WTC11 (cell line): ENCODE measurements around the gene COPA.

Experiments used
- CREB1 ChIP-seq: sonication (generic); formaldehyde crosslinking; IDR thresholded peaks from 2 replicates; pipeline ENCODE4 v1.8.0; 2023; ENCODE audit warnings: mild to moderate bottlenecking, missing genetic modification reagents
- ZNF121 ChIP-seq: sonication (generic); formaldehyde crosslinking; IDR thresholded peaks from 2 replicates; pipeline ENCODE4 v1.8.0; 2023; ENCODE audit warnings: missing genetic modification reagents
- ZNF416 ChIP-seq: fragments of 250-450 bp; sonication (Bioruptor Pico); IDR thresholded peaks from 2 replicates; pipeline ENCODE4 v1.9.0; 2021; ENCODE audit warnings: mild to moderate bottlenecking, inconsistent platforms
- TF ChIP-seq, protein P1 (sequence below): fragments of 200-600 bp; IDR thresholded peaks from 2 replicates; pipeline ENCODE4 v1.8.0; 2022; ENCODE audit warnings: antibody characterized with exemption
- TF ChIP-seq, protein P2 (sequence below): sonication (generic); formaldehyde crosslinking; IDR thresholded peaks from 2 replicates; pipeline ENCODE4 v1.8.0; 2022; ENCODE audit warnings: mild to moderate bottlenecking, missing genetic modification reagents
- TF ChIP-seq, protein P3 (sequence below): sonication (generic); formaldehyde crosslinking; conservative IDR thresholded peaks from 2 replicates; pipeline ENCODE4 v1.8.1; 2022; ENCODE audit warnings: mild to moderate bottlenecking, missing genetic modification reagents

GRCh38 chr1:160346463-160346862 lies 3.4 kb upstream of the COPA start:
- no peak for TF ChIP-seq CREB1 (CRISPR knock-in tag)
- TF ChIP-seq, protein P1, sequence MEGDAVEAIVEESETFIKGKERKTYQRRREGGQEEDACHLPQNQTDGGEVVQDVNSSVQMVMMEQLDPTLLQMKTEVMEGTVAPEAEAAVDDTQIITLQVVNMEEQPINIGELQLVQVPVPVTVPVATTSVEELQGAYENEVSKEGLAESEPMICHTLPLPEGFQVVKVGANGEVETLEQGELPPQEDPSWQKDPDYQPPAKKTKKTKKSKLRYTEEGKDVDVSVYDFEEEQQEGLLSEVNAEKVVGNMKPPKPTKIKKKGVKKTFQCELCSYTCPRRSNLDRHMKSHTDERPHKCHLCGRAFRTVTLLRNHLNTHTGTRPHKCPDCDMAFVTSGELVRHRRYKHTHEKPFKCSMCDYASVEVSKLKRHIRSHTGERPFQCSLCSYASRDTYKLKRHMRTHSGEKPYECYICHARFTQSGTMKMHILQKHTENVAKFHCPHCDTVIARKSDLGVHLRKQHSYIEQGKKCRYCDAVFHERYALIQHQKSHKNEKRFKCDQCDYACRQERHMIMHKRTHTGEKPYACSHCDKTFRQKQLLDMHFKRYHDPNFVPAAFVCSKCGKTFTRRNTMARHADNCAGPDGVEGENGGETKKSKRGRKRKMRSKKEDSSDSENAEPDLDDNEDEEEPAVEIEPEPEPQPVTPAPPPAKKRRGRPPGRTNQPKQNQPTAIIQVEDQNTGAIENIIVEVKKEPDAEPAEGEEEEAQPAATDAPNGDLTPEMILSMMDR = no peak
- TF ChIP-seq ZNF121 (CRISPR knock-in tag) = no peak
- TF ChIP-seq, protein P2, sequence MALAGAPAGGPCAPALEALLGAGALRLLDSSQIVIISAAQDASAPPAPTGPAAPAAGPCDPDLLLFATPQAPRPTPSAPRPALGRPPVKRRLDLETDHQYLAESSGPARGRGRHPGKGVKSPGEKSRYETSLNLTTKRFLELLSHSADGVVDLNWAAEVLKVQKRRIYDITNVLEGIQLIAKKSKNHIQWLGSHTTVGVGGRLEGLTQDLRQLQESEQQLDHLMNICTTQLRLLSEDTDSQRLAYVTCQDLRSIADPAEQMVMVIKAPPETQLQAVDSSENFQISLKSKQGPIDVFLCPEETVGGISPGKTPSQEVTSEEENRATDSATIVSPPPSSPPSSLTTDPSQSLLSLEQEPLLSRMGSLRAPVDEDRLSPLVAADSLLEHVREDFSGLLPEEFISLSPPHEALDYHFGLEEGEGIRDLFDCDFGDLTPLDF (CRISPR knock-in tag) = no peak
- TF ChIP-seq, protein P3, sequence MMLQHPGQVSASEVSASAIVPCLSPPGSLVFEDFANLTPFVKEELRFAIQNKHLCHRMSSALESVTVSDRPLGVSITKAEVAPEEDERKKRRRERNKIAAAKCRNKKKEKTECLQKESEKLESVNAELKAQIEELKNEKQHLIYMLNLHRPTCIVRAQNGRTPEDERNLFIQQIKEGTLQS (CRISPR knock-in tag) = no peak
- no peak for TF ChIP-seq ZNF416 (CRISPR knock-in tag)
